Measurements from ENCODE around the gene CD2.
A peak's percentile ranks its signal among the peaks of the same experiment; 100 is the strongest.

Gene CD2, protein sequence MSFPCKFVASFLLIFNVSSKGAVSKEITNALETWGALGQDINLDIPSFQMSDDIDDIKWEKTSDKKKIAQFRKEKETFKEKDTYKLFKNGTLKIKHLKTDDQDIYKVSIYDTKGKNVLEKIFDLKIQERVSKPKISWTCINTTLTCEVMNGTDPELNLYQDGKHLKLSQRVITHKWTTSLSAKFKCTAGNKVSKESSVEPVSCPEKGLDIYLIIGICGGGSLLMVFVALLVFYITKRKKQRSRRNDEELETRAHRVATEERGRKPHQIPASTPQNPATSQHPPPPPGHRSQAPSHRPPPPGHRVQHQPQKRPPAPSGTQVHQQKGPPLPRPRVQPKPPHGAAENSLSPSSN

DNA sequence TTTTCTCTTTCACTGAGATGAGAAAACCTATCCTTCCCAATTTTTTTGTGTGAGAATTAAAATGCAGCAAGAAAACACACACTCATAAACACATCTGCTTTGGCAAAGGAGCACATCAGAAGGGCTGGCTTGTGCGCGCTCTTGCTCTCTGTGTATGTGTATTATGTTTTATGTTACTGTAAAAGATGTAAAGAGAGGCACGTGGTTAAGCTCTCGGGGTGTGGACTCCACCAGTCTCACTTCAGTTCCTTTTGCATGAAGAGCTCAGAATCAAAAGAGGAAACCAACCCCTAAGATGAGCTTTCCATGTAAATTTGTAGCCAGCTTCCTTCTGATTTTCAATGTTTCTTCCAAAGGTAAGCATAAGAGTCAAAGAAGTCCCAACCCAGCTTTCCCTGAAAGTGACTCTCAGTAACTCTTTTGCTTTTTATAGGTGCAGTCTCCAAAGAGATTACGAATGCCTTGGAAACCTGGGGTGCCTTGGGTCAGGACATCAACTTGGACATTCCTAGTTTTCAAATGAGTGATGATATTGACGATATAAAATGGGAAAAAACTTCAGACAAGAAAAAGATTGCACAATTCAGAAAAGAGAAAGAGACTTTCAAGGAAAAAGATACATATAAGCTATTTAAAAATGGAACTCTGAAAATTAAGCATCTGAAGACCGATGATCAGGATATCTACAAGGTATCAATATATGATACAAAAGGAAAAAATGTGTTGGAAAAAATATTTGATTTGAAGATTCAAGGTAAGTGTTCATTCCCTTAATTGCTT is at the start of gene CD2:
CD2 (plus strand) TSS at position 233 of the 780 bp plus-strand sequence; CDS start at position 296, 63 bp downstream.
- no peak for DNase-seq

DNA sequence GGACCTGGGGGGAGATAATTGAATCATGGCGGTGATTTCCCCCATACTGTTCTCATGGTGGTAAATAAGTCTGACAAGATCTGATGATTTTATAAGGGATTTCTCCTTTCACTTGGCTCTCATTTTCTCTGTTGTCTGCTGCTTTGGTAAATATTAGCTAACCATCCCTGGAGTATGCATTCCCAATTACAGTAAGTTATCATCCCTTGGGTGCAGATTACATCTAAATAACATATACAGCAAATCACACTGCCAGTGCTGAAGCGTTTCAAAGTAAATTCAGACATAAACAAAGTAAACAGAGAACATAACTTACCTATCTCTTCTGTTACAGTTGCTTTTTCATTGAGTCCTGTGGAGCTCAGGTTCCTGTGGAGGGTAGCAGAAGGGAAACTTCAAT is 48.1 kb upstream of the CD2 start:
- no peak for DNase-seq

DNA sequence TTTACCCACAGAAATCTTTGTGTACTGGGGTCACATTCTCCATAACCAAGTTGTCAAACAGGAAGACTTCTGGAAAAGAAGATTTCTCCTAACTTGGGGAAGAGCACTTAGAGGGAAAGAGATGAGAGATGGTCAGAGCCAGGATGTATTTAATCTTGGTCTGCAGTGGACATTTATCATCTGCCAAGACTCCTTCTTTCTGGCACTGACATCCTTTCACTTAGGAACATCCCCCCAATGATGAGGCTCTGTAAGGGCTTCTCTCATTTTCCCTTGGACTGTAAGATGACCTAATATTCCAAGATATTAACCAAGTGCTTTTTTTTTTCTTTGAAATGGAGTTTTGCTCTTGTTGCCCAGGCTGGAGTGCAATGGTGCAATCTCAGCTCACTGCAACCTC is 47.4 kb upstream of the CD2 start:
- no peak for DNase-seq

DNA sequence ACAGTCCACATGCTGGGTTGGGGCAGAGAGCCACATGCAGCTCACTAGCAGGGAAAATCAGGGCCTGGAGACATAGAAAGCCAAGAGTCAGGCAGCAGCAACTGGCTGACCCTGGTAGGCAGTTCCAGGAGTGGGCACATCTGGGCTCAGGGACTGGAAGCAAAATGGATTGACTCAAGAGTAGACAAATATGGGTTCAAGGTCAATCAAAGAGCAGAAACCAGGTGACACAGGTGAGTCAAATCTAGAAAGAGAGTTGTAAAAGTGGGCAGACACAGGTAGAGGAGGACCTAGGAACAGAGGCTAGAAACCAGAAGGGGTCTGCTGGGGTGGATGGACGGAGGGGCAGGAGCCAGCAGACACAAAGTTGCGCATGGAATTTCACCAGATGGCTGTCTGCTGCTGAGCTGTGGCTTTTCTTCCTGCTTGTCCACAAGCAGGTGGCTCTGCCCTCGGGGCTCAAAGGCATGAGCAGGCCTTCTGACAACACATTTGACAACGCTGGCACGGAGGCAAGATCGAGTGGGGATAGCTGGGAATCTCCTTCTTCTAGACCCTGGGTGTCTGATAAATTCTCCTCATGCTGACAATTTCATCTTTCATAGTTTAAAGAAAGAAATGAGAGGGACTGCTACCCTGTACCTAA is 45.9 kb upstream of the CD2 start:
- DNase-seq: no peak

DNA sequence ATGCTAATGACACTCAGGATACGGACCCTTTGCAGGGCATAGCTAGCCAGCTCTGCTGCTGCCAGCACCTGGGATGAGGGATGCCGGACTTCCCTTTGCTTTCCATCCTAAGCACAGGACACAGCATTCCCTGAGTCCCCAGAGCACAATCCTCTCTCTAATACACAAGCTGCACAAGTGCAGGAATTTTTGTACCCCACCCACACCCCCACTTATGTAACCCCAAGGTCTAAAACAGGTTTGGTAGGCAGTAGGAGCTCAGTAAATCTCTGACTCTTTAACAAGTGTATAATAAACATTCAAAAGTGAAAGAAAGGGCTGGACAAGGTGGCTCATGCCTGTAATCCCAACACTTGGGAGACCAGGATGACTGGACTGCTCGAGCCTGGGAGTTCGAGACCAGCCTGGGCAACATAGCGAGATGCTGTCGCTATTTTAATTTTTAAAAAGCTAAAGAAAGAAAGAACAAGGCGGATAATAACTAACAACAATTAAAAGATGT is 44.5 kb upstream of the CD2 start:
- DNase-seq: no peak

DNA sequence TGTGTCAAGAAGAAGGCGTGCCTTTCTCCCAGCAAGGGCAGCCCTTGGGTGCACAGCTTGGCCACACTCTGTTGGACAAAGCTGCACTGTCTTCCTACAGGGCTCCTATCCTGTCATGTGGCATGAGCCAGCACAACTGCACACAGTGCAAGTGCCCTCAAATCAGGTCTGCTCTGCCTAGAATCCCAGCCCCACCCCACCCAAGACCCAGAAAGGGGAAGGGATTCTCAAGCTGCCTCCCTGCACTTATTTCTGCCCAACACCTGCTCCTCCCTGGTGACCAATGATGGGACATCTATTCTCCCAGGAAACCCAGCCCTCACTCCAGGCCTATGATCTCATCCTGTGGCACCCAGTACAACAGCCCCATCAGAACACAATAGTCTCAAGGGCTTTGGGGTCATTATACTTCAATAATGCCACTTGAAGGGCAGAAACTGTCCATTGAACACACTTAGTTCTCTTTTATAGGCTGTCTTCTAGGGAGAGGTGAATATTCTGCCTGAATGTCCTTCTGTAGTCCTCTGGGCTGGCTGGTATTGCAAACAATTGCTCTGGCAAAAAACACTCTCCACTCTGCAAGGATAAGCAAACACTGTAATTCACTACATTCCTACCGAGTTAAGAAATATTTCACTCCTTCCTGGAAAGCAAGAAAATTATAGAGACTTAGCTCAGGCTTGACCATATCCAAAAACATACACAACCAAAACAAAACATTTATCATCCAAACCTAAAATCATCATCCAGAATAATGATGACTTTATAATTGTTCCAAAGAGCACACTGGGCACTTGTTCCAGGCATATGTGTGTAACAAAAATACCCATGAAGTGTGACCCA is 43.6 kb upstream of the CD2 start:
- DNase-seq: no peak

DNA sequence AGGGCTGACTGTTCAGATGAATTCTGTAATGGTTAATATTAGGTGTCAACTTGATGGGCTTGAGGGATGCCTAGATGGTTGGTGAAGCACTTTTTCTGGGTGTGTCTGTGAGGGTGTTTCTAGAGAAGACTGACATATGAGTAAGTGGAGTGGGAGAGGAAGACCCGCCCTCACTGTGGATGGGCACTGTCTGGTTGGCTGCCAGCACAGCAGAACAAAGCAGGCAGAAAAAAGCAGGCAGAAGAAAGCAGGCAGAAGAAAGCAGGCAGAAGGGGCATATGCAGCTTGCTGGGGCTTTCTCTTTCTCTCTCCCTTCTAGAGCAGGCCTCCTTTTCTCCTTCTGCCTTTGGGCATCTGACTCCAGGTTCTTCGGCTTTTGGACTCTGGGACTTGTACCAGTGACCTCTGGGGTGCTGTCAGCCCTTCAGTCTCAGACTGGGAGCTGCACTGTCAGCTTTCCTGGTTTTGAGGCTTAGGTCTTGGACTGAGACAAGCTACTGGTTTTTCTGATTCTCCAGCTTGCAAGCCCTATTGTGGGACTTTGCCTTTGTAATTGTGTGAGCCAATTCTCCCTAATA is 42.9 kb upstream of the CD2 start:
- DNase-seq: no peak

DNA sequence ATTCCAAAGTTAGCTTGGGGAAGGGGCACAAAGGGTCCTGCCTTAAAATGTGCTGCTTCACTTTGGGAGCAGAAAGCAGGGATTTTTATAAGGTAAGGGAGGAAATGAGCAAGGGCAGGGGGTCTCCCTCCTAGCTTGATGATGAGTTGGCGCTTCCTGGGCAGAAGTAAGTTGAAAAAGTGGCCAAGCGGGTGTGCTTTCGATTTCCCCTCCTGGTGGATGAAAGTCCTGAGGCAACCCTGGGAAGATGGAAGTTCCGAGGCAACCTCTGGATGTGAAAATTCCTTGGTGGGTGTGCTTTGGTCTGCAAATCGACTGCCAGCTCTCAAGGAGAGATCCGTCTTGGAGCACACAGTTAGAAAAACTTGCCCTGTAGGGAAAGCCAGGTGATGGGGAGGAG is 41.7 kb upstream of the CD2 start:
- DNase-seq: no peak

DNA sequence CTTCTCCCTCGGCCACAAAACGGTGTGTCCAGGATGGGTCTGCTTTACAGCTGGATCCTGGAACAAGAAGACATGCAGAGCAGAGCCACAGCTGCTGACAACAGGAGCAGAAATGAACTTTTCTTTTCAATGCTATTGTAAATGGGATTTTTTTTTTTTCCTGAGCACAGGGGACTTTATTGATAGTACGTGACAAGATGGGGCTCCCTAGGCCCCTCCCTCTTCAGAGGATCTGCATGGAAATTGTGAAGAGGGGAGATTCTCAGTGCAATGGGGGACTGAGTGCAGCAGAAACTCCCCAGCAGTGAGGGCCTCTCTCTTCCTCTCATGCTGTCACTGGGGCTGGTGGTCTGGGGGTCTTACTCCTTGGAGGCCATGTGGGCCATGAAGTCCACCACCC is 40.8 kb upstream of the CD2 start:
- DNase-seq: no peak

DNA sequence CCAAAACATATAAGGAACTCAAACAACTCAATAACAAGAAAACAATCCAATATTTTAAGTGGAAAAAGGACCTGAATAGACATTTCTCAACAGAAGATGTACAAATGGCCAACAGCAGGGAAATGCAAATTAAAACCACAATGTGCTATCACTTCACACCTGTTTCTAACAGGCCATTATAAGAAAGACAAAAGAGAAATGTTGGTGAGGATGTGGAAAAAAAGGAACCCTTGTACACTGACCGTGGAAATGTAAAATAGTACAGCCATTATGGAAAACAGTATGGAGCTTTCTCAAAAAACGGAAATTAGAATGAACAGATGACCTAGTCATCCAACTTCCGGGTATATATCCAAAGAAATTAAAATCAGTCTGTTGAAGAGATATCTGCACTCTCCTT is 37.8 kb upstream of the CD2 start:
- no peak for DNase-seq

DNA sequence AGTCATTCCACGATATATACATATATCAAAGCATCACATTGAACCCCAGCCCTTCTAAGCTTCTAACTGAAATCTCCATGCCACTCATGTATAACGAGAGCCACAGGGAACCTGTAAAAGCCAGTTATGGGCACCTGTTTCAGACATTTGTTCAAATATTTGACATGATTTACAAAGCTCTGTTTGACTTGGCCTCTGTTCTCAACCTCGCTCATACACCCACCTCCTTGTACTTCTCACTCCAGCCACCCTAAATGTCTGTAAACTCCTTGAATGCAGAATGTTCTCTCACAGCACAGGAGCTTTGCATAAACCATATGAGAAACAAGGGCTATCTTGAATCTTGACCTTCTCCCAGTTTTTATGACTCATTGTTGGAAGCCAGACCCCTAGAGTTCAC is 36.9 kb upstream of the CD2 start:
- DNase-seq: no peak

DNA sequence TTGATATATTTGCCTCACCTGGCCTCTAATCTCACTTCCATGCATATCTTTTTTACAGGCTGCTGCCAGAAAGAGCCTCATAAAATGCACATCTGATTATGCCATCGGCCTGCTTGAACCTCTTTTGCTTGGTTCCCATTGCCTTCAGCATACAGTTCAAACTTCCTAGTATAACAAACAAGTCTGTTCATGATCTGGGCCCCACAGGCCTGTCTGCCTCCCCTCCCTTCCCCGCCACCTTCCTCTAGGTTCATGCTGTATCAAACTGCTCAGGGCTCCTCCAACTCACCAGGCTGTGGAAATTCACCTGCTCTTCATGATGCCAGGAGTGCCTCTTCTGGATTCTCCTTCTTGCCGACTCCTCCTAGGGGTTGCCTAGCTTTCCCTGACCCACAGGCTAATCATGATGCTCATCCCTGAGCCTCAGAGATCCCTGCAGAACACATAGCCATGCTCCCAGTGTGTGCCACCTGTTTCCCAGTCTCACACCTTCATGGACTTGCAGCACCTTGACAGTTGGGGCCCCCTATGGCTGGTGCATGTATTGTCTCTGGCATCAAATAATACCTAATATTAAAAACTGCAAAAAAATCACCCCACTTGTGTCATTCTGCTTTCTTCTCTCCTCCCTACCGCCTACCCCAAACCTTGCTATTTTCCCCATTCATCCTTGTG is 33.7 kb upstream of the CD2 start:
- DNase-seq: no peak

DNA sequence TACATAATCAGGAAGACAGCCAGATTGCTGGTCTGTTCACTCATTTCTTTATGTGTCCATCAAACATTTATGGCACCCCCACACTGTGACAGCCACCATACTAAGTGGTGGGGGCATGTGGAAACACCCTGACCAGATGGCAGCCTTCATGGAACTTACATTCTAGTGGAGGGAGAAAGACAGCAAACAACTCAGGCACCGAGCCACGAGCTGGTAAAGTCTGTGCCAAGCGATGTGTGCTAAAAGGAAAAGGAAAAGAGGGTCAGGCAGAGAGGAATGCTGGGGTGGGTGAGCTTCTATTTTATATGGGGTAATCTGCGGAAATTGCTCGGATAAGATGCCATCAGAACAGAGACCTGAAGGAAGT is 33.2 kb upstream of the CD2 start:
- DNase-seq: no peak

DNA sequence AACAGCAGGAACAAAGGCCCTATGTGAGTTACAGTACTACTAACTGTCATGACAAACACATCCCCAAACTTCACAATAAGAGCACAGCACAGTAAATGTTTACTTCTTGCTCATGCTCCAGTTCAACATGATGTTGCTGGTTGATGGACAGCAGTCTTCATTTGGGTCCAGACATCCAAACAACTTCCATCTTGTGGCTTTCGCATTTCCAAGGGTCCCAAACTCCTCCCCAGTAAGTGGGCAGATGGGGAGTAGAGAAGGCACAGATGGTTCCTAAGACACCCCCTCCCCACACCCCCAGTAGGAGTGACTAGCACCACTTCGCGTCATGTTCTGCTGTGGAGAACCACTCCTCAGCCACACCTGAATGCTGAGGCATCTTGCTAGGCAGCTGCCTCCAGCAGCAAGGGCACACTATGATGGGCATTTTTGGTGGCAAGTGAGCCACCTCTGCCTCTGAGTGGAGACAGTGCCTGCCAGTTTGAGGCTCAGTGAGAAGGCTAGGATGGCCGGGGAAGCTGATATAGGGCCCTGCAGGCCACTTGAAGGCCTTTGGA is 32.7 kb upstream of the CD2 start:
- DNase-seq: no peak

DNA sequence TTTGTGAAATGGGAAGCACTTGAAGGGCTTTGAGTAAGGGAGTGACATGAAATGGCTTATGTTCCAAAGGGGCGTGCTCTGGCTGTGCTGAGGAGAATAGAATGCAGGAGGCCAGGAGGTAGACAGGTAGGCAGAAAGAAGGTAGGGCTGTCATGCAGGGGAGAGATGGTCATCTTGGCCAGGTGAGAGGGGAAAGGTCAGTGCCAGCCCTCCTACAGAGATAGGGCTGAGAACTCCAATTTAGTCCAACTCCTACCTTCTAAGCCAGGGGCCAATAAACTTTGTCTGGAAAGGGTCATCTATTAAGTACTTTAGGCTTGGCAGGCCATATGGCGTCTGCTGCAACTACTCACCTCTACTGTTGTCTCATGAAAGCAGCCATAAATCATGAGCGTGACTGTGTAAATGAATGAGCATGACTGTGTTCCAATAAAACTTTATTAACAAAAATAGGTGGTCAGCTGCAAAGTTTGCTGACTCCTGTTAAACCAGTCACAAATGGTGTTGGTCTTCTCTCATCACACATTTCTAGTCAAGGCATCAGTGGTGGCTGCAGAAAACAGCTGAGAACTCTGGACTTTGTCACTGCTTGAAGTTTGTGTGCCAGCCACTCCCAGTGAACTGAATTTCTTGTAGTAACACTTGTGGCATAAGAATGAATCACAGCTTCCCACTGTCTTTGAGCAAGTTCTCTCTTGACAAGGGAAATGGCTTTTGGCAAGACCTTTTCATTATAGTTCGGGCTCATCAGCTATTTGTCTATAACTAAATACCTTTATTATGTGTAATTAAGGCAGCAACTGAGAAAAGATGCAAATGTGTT is 32.0 kb upstream of the CD2 start:
- DNase-seq: no peak

DNA sequence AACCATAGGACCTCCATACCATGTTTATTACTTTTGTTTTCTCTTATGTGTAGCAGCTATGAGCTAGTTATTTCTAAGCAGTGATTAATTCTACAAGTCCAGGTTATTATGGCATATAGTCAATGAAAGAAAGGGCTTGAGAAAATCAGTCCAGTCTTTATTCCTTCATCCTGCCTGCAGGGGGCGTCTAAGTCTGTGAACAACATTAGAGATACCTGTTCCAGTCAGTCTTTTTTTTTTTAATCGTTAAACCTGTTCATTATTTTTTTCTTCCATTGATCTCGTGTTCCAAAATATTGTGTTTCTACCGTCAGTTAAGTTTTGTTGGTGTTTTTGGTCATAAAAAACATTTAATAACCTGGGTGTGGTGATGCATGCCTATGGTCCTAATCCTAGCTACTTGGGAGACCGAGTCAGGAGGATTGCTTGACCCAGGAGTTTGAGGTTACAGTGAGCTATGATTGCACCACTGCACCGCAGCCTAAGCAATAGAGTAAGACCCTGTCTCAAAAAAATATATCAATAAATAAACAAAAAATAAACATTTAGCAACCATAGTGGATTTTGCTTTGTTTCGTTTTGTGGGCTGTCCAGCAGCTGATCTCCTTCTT is 29.4 kb upstream of the CD2 start:
- DNase-seq: peak; percentile 18

DNA sequence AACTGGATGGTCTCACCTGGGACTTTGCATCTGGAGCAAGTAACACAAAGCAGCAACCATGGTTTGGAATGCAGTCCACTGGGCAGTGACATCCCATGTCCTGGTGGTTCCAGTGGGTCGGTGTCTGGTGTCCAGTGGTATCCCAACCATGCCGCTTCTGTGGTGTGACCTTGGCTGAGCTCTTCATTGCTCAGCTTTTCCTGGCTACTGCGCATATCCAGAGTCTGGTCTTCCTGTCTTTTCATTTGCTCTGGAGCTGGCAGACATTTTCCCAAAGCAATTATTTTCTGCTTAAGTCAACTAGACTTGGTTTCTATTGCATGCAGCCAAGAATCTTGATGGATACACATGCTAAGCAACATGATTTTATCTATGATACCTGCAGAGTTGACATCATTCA is 28.4 kb upstream of the CD2 start:
- DNase-seq: no peak

DNA sequence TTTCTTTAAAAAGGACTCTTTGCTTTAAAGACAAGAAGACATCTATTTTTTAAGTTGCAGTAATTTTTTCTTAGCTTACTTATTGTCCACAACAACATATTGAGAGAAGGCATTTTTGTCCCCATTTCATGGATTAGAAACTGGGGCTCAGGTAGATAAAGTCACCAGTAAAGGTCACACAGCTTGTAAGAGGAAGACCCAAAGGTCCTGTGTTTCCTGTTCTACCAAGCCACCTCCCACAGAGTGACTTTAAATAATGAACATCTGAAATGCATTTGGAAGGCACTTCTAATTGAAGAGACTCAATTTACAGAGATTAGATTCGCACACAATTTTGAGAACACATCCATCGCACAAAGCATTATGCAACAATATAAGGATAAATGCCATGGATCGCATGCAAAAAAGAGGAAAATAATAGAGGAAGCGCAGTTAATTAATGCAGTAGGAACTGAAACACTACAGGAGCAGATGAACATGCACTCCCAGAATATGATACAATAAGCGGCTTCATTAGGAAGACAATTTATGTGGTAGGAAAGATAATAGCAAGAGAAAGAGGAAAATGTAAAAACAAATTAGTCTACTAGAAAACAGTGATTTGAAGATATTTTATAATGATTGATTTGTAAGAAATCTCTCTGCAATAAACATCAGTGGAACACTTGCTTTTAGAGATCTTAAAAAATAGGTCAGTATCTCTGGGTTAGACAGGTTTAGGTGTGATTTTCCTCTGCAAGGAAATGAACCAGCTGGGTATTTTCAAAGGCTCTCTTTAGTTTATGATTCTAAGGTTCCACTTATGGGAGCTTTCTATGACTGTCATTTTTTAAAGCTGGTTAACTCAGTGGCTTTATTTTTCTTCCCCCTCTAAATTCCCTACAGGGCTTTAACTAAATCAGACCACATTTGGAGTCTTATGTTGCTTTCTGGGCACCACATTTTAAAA is 27.1 kb upstream of the CD2 start:
- no peak for DNase-seq

DNA sequence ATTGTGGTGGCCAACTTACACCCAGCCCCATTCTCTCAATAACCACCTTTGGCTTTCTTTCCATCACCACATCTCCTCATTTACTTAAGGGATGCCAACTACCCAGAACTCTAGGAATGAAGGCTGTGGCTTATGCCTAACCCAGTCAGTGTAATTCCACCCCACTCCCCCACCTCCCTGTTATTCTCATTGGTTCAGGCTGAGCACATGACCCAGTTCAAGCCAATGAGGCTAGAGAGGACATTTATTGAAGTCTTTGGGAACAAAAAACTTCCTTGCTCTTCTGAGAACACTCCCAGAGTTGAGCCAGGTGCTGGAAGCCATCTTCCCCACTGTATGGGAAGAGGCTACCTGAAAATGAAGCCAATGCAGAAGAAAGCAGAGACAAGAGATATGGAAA is 22.8 kb upstream of the CD2 start:
- no peak for DNase-seq

Data from amniotic stem cell (primary cell).